Heart right ventricle (tissue), 16 donors: ENCODE measurements around the gene GYS2. TPM values are rescaled to one million over a fixed set of nuclear protein-coding genes. Genes with fewer than 3 reads are reported as not detected.

Experiments
- ATAC-seq, 8 donors: fragments of 200-7000 bp; cut with Tn5 transposase; one replicate each; pipeline ENCODE4 v1.9.1; 2020; ENCODE audit warnings: mild to moderate bottlenecking in 8 of 8, moderate library complexity in 8 of 8, moderate number of reproducible peaks in 1 of 8
- DNase-seq, 2 donors: peaks; one replicate each; pipeline ENCODE4 v3.0.0-alpha.2; 2020
- H3K27ac ChIP-seq, 10 donors: fragments of 200-600 bp; sonication (generic) in 2 of 10; one replicate each; pipeline versions ENCODE4 v1.5.0 to v1.8.0; 2020 to 2022; ENCODE audit warnings: mild to moderate bottlenecking in 3 of 10
- H3K27me3 ChIP-seq, 7 donors: fragments of 200-600 bp; one replicate each; pipeline ENCODE4 v1.8.0; 2021 to 2022; ENCODE audit warnings: mild to moderate bottlenecking in 2 of 7
- H3K36me3 ChIP-seq, 9 donors: fragments of 200-600 bp; sonication (generic) in 1 of 9; one replicate each; pipeline versions ENCODE4 v1.5.0 to v1.8.0; 2020 to 2022; ENCODE audit warnings: mild to moderate bottlenecking in 2 of 9
- H3K4me1 ChIP-seq, 9 donors: fragments of 200-600 bp; sonication (generic) in 1 of 9; one replicate each; pipeline versions ENCODE4 v1.5.0 to v1.8.0; 2020 to 2022; ENCODE audit warnings: mild to moderate bottlenecking in 4 of 9
- H3K4me3 ChIP-seq, 10 donors: fragments of 200-600 bp; sonication (generic) in 2 of 10; one replicate each; pipeline versions ENCODE4 v1.5.0 to v1.8.0; 2020 to 2022; ENCODE audit warnings: mild to moderate bottlenecking in 7 of 10, moderate library complexity in 2 of 10
- H3K9me3 ChIP-seq, 11 donors: fragments of 200-600 bp in 10 of 11; sonication (generic) in 2 of 11; one replicate each; pipeline versions ENCODE4 v1.5.0 to v1.8.0; 2013 to 2022; ENCODE audit warnings: mild to moderate bottlenecking in 2 of 11, control low read depth in 1 of 11, moderate library complexity in 1 of 11
- WGBS, 2 donors: extraction: QIAGEN DNeasy Blood & Tissue Kit; methylation state at CpG; one replicate each; pipeline ENCODE4 v1.1.7; 2013; ENCODE audit warnings: inconsistent platforms in 1 of 2; 5-methylcytosine and 5-hydroxymethylcytosine counted together
- intact Hi-C, 10 donors: fragments of 100-400 bp; cut with DNase I; formaldehyde crosslinking; loops; one replicate each; pipeline versions ENCODE4 v1.11.1 to v1.14.2; 2022
- polyA plus RNA-seq, 2 donors: library from polyadenylated mRNA; stranded (reverse); fragments of 200-250 nt; gene quantifications; one replicate each; pipeline ENCODE4 v1.2.3, GENCODE V29; 2013
- total RNA-seq, 10 donors: library from RNA; stranded (reverse); fragmentation: NEBNext Ultra II Directional in 3 of 10; extraction: Animal tissue kit (Norgen Biotek cat#: 25700) in 3 of 10; gene quantifications; one replicate each; pipeline versions ENCODE4 v1.2.1 to v1.2.4, GENCODE V29; 2021 to 2023
- TF ChIP-seq, protein P1 (sequence below), 9 donors: fragments of 200-600 bp; sonication (generic) in 2 of 9; IDR thresholded peaks; one replicate each; pipeline versions ENCODE4 v1.5.0 to v1.8.0; 2021 to 2022; ENCODE audit warnings: antibody characterized with exemption in 9 of 9, mild to moderate bottlenecking in 5 of 9, moderate library complexity in 1 of 9
- donor health status: Arrhythmogenic right ventricular cardiomyopathy.
- donor health status: ischemic (EF 13 %, LVEDD 7.1; RV severe dilation, severe dysfunction).
- donor health status: healthy with polysubstance abuse.
- donor health status: DM: no; HTN: yes; CAD: no.
- donor health status: DM: no; HTN: no; CAD: no.
- donor health status: ischemic (EF 25% LVEDD 6.9; RV normal size, moderate dysfunction).
- donor health status: ischemic (EF 25% LVEDD 5.7; RV mildly dilated, moderate dysfunction).
- donor health status: healthy.
- donor health status: DM: yes; HTN: yes; CAD: no.
- donor health status: Ischemic cardiomyopathy.
- donor health status: ischemic (EF 35%, LVEDD 5.7; RV mildly dilated, moderate dysfunction).
- donor health status: nonischemic (EF 11% LVEDD 7.7; RV severe dilation, severe dysfunction).
- donor health status: DM: yes; HTN: yes; CAD: no.
- donor health status: PGD.
- donor health status: ischemic (EF 29% LVEDD 5.4; RV normal size, mild dysfunction).
- donor health status: nonischemic (EF 23%, LVEDD 6.1; RV moderate dilation, normal function).

Gene GYS2
- total and polyA plus RNA-seq, 12 donors = 0.09 to 0.37 (median 0.15) TPM; not detected in 7

DNA sequence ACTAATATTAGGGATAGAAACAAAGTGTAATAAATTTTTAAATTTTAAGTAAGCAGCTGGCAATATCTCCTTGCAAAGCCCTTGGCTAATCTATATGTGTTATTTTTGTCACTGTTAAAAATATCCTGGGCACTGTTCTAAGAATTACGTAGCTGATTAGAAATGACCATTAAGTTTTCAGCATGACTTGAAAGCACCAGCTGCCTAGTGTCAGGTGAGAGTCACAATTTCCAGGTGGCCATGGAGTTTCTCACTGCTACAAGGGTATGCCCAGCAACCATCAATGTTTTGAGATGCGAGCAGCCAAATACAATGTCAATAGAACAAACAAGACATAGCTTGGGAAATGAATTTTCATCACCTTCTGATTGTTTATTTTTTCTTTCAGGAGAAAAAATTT lies 23.3 kb upstream of the GYS2 start:
- peaks cover 0 to 28% (median 0%) of the 10 kb centered on the region in 9 donors for H3K36me3 ChIP-seq
- WGBS, 2 donors = 45 to 66% methylated on average over 2 of the region's 2 CpGs
- DNase-seq (peak in 1 of 2 donors; percentile 73), ATAC-seq (peak; percentile 86 to 99 (median 96))
- TF ChIP-seq, protein P1, sequence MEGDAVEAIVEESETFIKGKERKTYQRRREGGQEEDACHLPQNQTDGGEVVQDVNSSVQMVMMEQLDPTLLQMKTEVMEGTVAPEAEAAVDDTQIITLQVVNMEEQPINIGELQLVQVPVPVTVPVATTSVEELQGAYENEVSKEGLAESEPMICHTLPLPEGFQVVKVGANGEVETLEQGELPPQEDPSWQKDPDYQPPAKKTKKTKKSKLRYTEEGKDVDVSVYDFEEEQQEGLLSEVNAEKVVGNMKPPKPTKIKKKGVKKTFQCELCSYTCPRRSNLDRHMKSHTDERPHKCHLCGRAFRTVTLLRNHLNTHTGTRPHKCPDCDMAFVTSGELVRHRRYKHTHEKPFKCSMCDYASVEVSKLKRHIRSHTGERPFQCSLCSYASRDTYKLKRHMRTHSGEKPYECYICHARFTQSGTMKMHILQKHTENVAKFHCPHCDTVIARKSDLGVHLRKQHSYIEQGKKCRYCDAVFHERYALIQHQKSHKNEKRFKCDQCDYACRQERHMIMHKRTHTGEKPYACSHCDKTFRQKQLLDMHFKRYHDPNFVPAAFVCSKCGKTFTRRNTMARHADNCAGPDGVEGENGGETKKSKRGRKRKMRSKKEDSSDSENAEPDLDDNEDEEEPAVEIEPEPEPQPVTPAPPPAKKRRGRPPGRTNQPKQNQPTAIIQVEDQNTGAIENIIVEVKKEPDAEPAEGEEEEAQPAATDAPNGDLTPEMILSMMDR (IDR thresholded peaks at IDR 0.05) = no peak
- H3K9me3 ChIP-seq = peaks cover 0 to 3% (median 0%) of the 10 kb centered on the region in 11 donors
- H3K4me1 ChIP-seq = peaks cover 0 to 5% (median 0%) of the 10 kb centered on the region in 9 donors
- H3K27me3 ChIP-seq = no peaks in the 10 kb centered on the region
- peak overlapping the region in 6 of 10 donors; percentile 23 to 67 (median 54) for H3K27ac ChIP-seq
- intact Hi-C loops = no loop called here
- H3K4me3 ChIP-seq = no peak overlapping the region

GRCh38 chr12:21618566-21618965 lies 13.9 kb upstream of the GYS2 start:
- ATAC-seq = no peak
- DNase-seq = no peak
- no peaks in the 10 kb centered on the region for H3K36me3 ChIP-seq
- H3K9me3 ChIP-seq = no peaks in the 10 kb centered on the region
- TF ChIP-seq, protein P1 (IDR thresholded peaks at IDR 0.05) = no peak
- H3K4me1 ChIP-seq = peaks cover 0 to 23% (median 11%) of the 10 kb centered on the region in 9 donors
- H3K27ac ChIP-seq = no peak overlapping the region
- H3K4me3 ChIP-seq = no peak overlapping the region
- H3K27me3 ChIP-seq = no peaks in the 10 kb centered on the region
- intact Hi-C loops = no loop called here

DNA sequence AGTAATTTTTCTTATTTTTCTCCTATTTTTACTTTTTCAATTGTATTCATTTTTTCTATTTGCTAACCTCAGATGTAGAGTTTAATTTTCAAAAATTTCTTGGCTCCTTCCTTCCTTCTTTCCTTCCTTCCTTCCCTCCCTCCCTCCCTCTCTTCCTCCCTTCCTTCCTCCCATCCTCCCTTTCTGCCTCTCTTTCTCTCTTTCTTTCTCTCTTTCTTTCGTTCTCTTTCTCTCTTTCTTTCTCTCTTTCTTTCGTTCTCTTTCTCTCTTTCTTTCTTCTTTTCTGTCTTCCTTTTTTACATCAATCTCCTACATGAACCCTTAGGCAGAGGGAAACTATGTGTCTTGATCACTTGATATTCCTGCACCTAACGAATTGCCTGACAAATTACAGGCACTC lies 12.4 kb upstream of the GYS2 start:
- Histone ChIP-seq H3K27ac (no peak overlapping the region), H3K36me3 (no peaks in the 10 kb centered on the region), H3K4me3 (no peak overlapping the region), H3K4me1 (peaks cover 0 to 27% (median 11%) of the 10 kb centered on the region in 9 donors), H3K27me3 (no peaks in the 10 kb centered on the region), H3K9me3 (no peaks in the 10 kb centered on the region)
- DNase-seq (no peak), ATAC-seq (no peak)
- TF ChIP-seq, protein P1 (IDR thresholded peaks at IDR 0.05) = no peak
- WGBS, 2 donors = 77 to 86% methylated on average over 3 of the region's 3 CpGs
- intact Hi-C loops = no loop called here

DNA sequence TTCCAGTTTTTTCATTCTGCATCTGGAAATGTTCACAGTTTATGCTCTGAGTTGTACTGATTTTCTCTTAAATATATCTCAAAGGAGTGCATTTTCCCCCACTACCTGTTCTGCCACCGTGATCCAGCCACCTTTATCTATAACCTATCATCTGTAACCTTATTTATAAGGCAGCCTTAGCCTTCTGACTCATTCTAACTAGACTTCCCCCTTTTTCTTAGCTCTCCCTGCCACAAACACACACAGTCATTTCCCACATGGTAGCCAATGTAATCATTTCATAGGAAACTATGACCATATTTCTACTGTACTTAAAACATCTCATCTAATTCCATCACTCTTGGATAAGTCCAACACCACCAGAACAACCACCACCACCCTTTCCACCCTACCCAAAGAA lies 10.8 kb upstream of the GYS2 start:
- WGBS, 2 donors = 37 to 40% methylated on average over 1 of the region's 1 CpG
- intact Hi-C loops = no loop called here
- ATAC-seq (no peak), DNase-seq (no peak)
- Histone ChIP-seq H3K27me3 (no peaks in the 10 kb centered on the region), H3K4me3 (no peak overlapping the region), H3K4me1 (peaks cover 0 to 27% (median 11%) of the 10 kb centered on the region in 9 donors), H3K36me3 (no peaks in the 10 kb centered on the region), H3K27ac (peak overlapping the region in 1 of 10 donors; percentile 4), H3K9me3 (no peaks in the 10 kb centered on the region)
- TF ChIP-seq, protein P1 (IDR thresholded peaks at IDR 0.05) = no peak
